Retinal pigment epithelial cell (primary cell): ENCODE measurements around the gene FRAT2.
A peak's percentile ranks its signal among the peaks of the same experiment; 100 is the strongest.

ENCODE experiments used
- DNase-seq: peaks from one replicate; pipeline ENCODE4 v3.0.0-alpha.2; 2010; ENCODE audit warnings: low read depth
- H3K4me3 ChIP-seq: 2 replicates; pipeline ENCODE4 v1.5.1; 2011; ENCODE audit warnings: mild to moderate bottlenecking, low read length, control low read depth, moderate library complexity
- CTCF ChIP-seq: conservative IDR thresholded peaks from 2 replicates; pipeline ENCODE4 v1.5.1; 2011; ENCODE audit warnings: low read depth, low read length, control low read depth, inconsistent platforms

The FRAT2 gene

GRCh38 chr10:97323501-97323900, 11.0 kb downstream of the FRAT2 start:
- no peak for DNase-seq
- no peak for TF ChIP-seq CTCF
- no peak overlapping the region for H3K4me3 ChIP-seq

GRCh38 chr10:97321804-97322190, 12.7 kb downstream of the FRAT2 start:
- no peak for DNase-seq
- H3K4me3 ChIP-seq = no peak overlapping the region
- no peak for TF ChIP-seq CTCF

GRCh38 chr10:97321032-97321803, 13.3 kb downstream of the FRAT2 start:
- H3K4me3 ChIP-seq = no peak overlapping the region
- TF ChIP-seq CTCF = no peak

GRCh38 chr10:97320480-97321031, 14.0 kb downstream of the FRAT2 start:
- TF ChIP-seq CTCF = no peak
- DNase-seq = no peak
- no peak overlapping the region for H3K4me3 ChIP-seq

More at GRCh38 chr10:97321032-97321803, 13.3 kb downstream of the FRAT2 start:
- DNase-seq = no peak

GRCh38 chr10:97319671-97320479, 14.7 kb downstream of the FRAT2 start:
- no peak for DNase-seq
- TF ChIP-seq CTCF = peak; percentile 12
- H3K4me3 ChIP-seq = peak overlapping the region; percentile 41

- no peak for TF ChIP-seq CTCF
- DNase-seq = peak; percentile 66
- peak within 1 kb of the TSS; percentile 82 for H3K4me3 ChIP-seq
Observed at GRCh38 chr10:97318772-97319651, 15.5 kb downstream of the FRAT2 start, which contains the start of gene FRAT1. Gene FRAT1, plus strand, starts transcription at chr10:97319271. Its CDS starts 183 bp downstream, at chr10:97319454.
